WI38 (cell line): ENCODE measurements around the gene RIN3.

ENCODE experiments used
- H3K4me3 ChIP-seq: 2 replicates; pipeline ENCODE4 v1.5.1; 2011; ENCODE audit warnings: low read depth, mild to moderate bottlenecking, control low read depth, low read length
- TF ChIP-seq, protein P1 (sequence below): IDR thresholded peaks from 2 replicates; pipeline ENCODE4 v1.5.1; 2012; ENCODE audit warnings: low read depth, mild to moderate bottlenecking, control low read depth, low read length

RIN3 gene

DNA sequence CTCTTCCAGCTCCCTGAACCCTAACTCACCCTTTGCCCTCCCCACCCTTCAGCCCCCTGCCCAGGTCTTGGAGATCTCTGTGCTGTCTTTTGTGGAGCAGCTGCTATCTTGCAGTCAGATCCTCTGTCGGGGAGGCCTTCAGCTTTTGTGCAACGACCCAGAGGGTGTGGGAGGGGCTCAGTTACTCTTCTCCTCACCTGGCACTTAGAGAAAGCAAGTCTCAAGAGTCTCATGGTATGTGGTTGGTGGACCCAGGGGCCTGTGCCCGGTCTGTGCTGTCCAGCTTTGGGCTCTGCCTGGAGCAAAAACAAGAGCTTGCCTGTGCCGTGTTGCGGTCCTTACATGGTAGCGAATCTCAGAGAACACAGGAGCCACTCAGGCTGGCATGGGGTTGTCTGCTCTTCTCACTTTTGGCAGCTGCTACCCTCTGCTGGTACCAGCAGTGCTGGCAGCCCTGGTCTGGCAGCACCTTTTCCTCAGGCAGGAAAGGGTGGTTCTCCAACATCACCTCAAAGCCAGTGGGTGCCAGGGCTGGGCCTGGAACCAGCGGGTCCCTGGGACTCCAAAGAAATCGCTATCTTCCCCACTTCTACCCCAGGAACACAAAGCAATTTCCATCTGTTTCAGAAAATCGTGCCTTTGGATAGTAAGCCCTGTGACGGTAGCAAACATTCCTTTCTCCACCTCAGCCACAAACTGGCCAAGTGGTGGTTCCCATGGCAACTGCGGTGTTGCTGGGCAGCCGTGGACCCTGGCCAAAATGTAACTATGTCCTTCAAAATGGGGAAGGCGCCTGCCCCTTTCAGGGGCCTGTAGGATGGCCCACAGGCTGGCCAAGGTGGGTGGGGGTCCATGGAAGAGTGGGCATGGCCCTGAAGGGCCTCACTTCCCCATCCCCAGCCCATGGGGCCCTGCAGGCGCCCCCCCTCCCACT, 90.0 kb downstream of the RIN3 start:
- TF ChIP-seq, protein P1, sequence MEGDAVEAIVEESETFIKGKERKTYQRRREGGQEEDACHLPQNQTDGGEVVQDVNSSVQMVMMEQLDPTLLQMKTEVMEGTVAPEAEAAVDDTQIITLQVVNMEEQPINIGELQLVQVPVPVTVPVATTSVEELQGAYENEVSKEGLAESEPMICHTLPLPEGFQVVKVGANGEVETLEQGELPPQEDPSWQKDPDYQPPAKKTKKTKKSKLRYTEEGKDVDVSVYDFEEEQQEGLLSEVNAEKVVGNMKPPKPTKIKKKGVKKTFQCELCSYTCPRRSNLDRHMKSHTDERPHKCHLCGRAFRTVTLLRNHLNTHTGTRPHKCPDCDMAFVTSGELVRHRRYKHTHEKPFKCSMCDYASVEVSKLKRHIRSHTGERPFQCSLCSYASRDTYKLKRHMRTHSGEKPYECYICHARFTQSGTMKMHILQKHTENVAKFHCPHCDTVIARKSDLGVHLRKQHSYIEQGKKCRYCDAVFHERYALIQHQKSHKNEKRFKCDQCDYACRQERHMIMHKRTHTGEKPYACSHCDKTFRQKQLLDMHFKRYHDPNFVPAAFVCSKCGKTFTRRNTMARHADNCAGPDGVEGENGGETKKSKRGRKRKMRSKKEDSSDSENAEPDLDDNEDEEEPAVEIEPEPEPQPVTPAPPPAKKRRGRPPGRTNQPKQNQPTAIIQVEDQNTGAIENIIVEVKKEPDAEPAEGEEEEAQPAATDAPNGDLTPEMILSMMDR, result no peak
- H3K4me3 ChIP-seq, result no peak overlapping the region

DNA sequence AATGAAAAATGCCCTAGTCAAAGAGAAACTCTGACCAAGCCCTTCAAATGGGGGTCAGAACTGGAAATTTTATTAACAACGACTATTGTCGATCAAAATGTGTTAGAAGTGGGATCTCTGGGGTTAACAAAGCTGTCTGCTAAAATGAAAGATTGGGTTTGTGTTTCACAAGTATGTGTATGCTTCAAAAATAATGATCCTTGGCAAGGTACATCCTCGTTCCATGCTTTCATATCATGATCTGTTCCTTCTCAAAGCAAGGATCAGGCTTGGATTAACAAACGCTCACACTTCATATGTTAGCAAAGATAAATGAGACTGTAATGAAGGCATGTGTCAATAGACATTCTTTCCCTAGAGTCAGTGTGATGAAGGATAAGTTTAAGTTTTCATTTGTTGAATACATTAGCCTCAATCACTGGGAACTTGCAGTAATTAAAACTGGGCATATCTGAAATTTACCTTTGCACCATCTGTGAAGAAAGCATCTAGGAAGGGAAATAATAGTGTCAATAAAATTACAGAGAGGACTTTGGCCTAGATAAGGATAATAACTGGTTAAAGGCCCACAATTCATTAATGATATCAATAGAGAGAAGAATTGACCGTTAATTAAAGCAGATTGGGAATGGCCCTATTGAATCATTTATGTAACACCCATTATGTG, 91.8 kb downstream of the RIN3 start:
- TF ChIP-seq, protein P1, result no peak
- no peak overlapping the region for H3K4me3 ChIP-seq

DNA sequence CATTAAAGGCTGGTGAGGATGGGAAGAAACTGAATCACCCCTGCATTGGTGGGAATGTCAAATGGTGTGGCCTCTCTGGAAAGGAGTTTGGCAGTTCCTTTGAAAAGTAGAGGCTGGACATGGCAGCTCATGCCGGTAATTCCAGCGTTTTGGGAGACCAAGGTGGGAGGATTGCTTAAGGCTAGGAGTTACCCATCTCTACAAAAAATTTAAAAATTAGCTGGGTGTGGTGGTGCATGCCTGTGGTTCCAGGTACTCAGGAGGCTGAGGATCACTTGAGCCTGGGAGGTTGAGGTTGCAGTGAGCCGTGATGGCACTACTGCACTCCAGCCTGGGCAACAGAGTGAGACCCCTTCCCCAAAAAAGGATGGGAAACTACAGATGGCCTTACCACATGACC, 93.7 kb downstream of the RIN3 start:
- TF ChIP-seq, protein P1, result no peak
- no peak overlapping the region for H3K4me3 ChIP-seq

DNA sequence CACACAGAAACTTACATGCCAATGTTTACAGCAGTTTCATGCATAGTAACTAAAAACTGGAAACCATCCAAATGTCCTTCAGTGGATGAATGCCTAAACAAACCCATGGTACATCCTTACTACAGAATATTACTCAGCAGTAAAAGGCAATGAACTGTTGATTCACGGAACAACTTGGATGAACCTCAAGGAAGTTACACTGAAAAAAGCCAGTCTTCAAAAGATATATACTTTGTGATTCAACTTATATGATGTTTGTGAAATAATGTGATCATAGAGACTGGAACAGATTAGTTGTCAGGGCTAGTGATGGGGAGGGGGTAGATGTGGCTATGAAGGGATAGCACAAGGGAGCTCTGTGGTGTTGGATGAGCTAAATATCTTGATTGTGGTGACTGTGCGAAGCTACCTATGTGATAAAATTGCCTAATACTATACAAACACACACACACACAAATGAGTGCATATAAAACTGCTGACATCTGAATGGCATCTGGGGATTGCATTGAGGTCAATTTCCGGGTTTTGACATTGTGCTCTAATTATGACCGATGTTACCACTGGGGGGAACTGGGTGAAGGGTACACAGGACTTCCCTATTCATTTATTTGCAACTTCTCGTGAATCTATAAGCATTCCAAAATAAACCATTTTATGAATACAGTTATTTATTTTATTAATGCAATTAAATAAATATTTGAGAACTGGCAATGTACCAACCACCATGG, 94.3 kb downstream of the RIN3 start:
- H3K4me3 ChIP-seq, result no peak overlapping the region
- TF ChIP-seq, protein P1, result no peak

DNA sequence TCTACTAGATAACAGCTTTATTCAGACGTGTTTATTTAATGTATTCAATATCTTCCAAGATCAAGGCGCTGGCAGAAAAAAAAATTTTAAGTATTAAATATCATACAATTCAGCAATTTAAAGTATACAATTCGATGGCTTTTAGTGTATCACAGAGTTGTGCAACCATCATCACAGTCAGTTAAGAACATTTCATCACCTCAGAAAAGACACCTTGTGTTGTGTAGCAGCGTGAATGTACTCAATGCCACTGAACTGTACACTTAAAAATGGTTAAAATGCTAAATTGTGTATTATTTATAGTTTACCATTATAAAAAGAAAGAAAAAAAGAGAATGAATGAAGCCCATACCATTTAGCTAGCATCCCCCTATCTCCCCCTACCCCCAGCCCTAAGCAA, 96.4 kb downstream of the RIN3 start:
- TF ChIP-seq, protein P1, result no peak
- H3K4me3 ChIP-seq, result no peak overlapping the region

- TF ChIP-seq, protein P1, result no peak
- no peak overlapping the region for H3K4me3 ChIP-seq
These were observed 97.3 kb downstream of the RIN3 start for GRCh38 chr14:92610849-92611271.
